ENCODE results near the gene CLCNKB. TPM values are rescaled to one million over a fixed set of nuclear protein-coding genes. Genes with fewer than 3 reads are reported as not detected.

CLCNKB gene
- total RNA-seq, 1 donor from 2014 or later = 0.59 TPM

DNA sequence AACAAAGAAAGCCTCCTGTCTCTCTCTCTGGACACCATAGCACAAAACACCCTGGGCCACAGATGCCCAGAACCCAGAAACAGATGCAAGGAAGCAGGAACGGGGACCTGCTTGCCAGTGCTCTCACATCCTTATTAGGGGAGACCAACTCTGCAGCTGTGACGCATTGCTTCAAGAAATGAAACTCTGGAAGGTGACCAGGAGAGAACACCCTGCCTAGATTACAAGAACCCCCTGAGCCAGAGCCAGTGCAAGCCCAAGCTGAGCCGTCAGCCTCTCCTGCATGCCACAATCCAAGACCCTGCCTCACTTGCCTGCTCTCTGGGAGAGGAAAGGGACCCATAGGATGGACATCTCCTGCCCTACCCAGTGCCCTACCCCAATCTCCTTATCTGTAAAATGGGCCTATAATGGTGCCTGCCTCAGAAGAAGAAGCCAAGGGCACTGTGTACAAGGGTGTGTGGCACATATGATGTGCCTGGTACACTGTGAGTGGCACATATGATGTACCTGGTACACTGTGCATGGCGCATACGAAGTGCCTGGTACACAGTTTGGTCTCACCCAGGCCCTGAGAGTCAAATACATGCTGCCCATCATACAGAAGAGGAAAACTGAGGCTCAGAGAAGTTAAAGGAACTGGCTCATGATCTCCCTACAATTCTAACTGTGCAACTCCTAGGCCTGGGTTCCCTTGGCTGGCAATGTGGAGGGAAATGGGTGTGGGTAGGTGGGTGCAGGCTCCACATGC lies 46.7 kb downstream of the CLCNKB start:
- TF ChIP-seq, protein P1, sequence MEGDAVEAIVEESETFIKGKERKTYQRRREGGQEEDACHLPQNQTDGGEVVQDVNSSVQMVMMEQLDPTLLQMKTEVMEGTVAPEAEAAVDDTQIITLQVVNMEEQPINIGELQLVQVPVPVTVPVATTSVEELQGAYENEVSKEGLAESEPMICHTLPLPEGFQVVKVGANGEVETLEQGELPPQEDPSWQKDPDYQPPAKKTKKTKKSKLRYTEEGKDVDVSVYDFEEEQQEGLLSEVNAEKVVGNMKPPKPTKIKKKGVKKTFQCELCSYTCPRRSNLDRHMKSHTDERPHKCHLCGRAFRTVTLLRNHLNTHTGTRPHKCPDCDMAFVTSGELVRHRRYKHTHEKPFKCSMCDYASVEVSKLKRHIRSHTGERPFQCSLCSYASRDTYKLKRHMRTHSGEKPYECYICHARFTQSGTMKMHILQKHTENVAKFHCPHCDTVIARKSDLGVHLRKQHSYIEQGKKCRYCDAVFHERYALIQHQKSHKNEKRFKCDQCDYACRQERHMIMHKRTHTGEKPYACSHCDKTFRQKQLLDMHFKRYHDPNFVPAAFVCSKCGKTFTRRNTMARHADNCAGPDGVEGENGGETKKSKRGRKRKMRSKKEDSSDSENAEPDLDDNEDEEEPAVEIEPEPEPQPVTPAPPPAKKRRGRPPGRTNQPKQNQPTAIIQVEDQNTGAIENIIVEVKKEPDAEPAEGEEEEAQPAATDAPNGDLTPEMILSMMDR (IDR thresholded peaks at IDR 0.05; ENCODE audit: unreplicated experiment) = no peak
- no peak overlapping the region for H3K4me3 Mint-ChIP-seq (ENCODE audit: unreplicated experiment)
- H3K36me3 Mint-ChIP-seq (ENCODE audit: low read depth, unreplicated experiment) = no peaks in the 10 kb centered on the region
- H3K4me1 Mint-ChIP-seq (ENCODE audit: unreplicated experiment) = peaks cover 14% of the 10 kb centered on the region
- no peaks in the 10 kb centered on the region for H3K9me3 Mint-ChIP-seq (ENCODE audit: unreplicated experiment)
- DNase-seq (ENCODE audit: low spot score) = no peak
- no peak overlapping the region for H3K27ac Mint-ChIP-seq (ENCODE audit: unreplicated experiment)
- H3K27me3 Mint-ChIP-seq (ENCODE audit: unreplicated experiment) = peaks cover 7% of the 10 kb centered on the region

DNA sequence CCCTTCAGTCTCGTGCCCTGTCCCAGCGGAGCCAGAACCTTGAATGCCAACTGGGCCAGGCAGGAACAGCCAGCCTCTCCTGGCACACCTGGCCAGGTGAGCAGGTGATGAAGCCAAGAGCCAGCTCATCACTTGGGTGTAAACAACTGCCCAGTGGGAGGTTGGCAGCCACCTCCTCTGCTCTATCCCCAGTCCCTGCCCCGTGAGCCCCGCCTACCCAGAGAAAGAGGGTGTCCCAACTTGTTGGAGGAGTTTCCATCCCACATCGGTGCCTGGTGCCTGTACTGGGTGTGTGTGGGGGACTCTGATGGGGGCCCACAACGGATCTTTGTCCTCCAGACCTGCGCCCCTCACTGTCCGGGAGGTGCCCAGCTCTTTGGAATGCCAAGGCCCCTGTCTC lies 47.7 kb downstream of the CLCNKB start:
- H3K36me3 Mint-ChIP-seq (ENCODE audit: low read depth, unreplicated experiment) = no peaks in the 10 kb centered on the region
- no peak overlapping the region for H3K27ac Mint-ChIP-seq (ENCODE audit: unreplicated experiment)
- no peaks in the 10 kb centered on the region for H3K9me3 Mint-ChIP-seq (ENCODE audit: unreplicated experiment)
- peaks cover 7% of the 10 kb centered on the region for H3K27me3 Mint-ChIP-seq (ENCODE audit: unreplicated experiment)
- H3K4me1 Mint-ChIP-seq (ENCODE audit: unreplicated experiment) = peaks cover 14% of the 10 kb centered on the region
- TF ChIP-seq, protein P1 (IDR thresholded peaks at IDR 0.05; ENCODE audit: unreplicated experiment) = no peak
- no peak overlapping the region for H3K4me3 Mint-ChIP-seq (ENCODE audit: unreplicated experiment)
- no peak for DNase-seq (ENCODE audit: low spot score)

DNA sequence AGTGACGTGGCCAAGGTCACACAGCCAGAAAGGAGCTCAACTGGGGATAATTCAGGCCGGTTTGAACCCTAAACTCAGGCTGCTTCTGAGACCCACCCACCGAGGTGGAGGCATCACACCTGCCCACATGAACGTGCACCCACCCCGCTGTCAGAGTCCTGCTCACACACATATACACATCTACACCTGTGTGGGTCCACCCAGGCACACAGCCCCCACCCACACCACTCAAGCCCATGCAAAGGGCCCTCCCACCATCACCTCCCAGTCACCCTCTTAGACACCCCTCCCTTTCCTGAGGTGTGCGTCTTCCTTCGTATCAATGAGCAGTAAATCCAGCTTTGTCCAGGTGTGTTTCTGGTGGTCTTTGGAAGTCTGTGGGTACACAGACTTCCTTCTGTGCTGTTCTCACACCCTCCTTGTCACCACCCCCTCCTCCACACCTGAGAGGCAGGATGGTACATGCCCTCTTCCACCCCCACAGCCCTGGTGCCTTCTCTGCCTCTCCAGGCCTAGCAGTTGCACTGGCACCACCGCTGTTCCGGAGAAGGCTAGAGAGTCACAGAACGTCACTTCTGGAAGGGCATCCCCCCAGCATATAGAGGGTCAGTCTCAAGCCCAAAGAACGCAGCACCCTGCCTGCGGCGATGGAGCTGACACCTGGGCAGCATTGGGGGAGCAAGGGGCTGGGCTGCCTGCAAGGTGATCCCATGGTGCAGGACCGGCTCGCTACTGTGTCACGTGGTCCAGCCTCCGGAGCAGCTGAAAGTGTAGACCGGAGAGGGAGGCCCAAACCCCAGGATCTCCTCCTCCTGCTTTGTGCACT lies 48.7 kb downstream of the CLCNKB start:
- no peaks in the 10 kb centered on the region for H3K9me3 Mint-ChIP-seq (ENCODE audit: unreplicated experiment)
- TF ChIP-seq, protein P1 (IDR thresholded peaks at IDR 0.05; ENCODE audit: unreplicated experiment) = no peak
- peaks cover 8% of the 10 kb centered on the region for H3K27me3 Mint-ChIP-seq (ENCODE audit: unreplicated experiment)
- H3K36me3 Mint-ChIP-seq (ENCODE audit: low read depth, unreplicated experiment) = no peaks in the 10 kb centered on the region
- H3K4me1 Mint-ChIP-seq (ENCODE audit: unreplicated experiment) = peaks cover 14% of the 10 kb centered on the region
- H3K4me3 Mint-ChIP-seq (ENCODE audit: unreplicated experiment) = no peak overlapping the region
- no peak overlapping the region for H3K27ac Mint-ChIP-seq (ENCODE audit: unreplicated experiment)
- DNase-seq (ENCODE audit: low spot score) = no peak

DNA sequence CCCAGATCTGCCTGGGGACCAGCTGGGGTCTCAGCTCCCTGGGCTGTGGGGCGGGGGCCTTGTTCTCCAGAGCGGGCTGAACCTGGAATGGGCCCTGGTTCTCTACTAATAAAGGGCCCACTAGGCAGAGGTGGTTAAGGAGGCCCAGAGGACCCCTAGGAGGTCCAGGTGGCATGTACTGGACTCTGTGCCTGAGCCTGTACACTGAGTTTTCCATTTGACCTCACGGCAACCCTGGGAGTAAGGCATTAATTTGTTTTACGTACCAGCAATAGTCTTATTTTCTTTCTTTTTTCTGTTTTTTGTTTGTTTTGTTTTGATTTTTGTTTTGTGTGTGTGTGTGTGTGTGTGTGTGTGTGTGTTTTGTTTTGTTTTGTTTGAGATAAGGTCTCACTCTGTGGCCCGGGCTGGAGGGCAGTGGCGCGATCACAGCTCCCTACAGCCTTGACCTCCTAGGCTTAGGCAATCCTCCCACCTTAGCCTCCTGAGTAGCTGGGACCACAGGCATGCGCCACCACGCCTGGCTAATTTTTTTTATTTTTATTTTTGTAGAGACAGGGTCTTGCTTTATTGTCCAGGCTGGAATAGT lies 49.4 kb downstream of the CLCNKB start:
- DNase-seq (ENCODE audit: low spot score) = no peak
- H3K4me1 Mint-ChIP-seq (ENCODE audit: unreplicated experiment) = peaks cover 8% of the 10 kb centered on the region
- H3K4me3 Mint-ChIP-seq (ENCODE audit: unreplicated experiment) = no peak overlapping the region
- no peaks in the 10 kb centered on the region for H3K36me3 Mint-ChIP-seq (ENCODE audit: low read depth, unreplicated experiment)
- no peak overlapping the region for H3K27ac Mint-ChIP-seq (ENCODE audit: unreplicated experiment)
- peaks cover 5% of the 10 kb centered on the region for H3K27me3 Mint-ChIP-seq (ENCODE audit: unreplicated experiment)
- TF ChIP-seq, protein P1 (IDR thresholded peaks at IDR 0.05; ENCODE audit: unreplicated experiment) = no peak
- no peaks in the 10 kb centered on the region for H3K9me3 Mint-ChIP-seq (ENCODE audit: unreplicated experiment)

Data from endothelial cell (in vitro differentiated cells).